Measurements from ENCODE around the gene ADGRB3.
"Not testable (repeated sequence)": the region's sequence is repeated elsewhere in the genome, so short reads cannot be mapped to it uniquely, and the experiment has no call there.

The ADGRB3 gene

DNA sequence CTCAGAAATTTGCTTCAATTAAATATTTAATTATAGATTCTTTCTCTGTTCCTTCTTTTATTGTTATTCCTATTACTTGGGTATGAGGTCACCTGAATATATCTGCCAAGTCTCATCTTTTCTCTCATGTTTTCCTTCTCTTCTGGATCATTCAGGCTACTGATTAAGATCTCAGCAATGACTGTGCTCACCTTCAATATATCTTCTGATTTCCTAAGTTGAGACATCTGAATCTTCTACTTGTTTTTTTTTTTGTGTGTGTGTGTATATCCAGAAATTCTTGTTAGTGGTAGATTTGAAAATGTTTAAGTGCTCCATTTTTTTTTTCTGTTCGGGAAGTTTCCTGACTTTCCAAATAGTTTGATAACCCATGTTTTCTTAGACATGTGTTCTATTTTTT is 108.0 kb downstream of the ADGRB3 start:
- DNase-seq = no peak

- not testable (repeated sequence) for DNase-seq
These were observed 109.3 kb downstream of the ADGRB3 start for GRCh38 chr6:68744376-68744775.

GRCh38 chr6:68746376-68746775 is 111.3 kb downstream of the ADGRB3 start:
- DNase-seq = no peak

DNA sequence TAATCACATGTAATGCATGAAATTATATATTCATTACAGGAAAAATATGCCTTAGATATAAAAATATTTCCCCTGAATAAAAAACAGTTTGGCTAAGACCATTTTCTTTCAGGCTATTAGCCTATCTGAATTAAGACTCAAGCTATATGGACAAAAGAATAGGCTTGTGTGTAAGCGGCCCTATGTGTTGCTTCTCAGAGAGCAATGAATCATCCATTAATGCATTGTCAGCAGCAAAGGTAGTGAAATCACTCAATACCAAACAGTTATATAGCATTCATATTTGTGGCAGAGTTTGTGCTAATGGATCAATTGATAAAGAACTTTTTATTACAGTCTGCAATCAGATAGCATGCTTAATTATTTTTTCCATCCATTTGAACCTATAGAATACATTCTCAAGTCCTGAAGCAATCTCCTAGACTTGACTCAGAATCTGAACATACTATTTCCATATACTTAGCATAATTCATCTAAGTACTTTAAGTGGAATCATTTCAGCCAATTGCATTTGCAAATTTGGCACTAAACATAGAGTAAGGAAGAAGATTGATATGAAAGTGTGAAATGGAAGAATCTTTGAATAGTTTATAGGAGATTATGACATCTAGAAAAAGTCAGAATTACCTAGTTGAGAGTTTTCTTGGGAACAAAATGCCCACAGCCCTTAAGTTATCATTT is 112.2 kb downstream of the ADGRB3 start:
- no peak for DNase-seq

DNA sequence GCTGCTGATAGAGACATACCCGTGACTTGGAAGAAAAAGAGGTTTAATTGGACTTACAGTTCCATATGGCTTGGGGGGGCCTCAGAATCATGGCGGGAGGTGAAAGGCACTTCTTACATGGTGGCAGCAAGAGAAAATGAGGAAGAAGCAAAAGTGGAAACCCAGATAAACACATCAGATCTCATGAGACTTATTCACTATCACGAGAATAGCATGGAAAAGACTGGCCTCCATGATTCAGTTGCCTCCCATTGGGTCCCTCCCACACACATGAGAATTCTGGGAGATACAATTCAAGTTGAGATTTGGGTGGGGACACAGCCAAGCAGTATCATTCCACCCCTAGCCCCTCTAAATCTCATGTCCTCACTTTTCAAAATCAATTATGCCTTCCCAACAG is 112.8 kb downstream of the ADGRB3 start:
- not testable (repeated sequence) for DNase-seq

DNA sequence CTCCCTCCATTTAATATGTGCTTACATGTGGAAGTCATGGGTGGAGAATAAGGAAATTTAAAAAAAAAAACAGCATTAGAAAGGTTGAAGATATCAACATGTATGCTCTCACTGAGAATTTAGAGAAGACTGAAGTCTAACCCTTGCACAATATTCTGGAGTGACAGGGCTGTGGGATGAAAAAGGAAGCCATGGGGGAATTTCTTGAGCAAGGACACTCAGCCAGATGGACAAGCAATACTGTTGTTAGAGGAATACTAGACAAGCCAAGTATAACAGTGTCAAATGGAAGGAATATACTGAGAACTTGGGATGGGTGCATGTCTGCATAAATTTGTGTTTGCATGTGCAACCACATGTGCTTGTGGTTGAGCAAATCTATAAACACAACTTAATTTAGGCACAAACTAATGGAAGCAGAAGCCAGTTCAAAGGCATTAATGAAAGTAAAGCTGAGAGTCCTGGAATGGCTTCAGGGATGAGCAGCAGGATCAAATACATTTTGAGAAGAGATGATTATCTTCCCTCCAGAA is 119.7 kb downstream of the ADGRB3 start:
- DNase-seq = no peak

DNA sequence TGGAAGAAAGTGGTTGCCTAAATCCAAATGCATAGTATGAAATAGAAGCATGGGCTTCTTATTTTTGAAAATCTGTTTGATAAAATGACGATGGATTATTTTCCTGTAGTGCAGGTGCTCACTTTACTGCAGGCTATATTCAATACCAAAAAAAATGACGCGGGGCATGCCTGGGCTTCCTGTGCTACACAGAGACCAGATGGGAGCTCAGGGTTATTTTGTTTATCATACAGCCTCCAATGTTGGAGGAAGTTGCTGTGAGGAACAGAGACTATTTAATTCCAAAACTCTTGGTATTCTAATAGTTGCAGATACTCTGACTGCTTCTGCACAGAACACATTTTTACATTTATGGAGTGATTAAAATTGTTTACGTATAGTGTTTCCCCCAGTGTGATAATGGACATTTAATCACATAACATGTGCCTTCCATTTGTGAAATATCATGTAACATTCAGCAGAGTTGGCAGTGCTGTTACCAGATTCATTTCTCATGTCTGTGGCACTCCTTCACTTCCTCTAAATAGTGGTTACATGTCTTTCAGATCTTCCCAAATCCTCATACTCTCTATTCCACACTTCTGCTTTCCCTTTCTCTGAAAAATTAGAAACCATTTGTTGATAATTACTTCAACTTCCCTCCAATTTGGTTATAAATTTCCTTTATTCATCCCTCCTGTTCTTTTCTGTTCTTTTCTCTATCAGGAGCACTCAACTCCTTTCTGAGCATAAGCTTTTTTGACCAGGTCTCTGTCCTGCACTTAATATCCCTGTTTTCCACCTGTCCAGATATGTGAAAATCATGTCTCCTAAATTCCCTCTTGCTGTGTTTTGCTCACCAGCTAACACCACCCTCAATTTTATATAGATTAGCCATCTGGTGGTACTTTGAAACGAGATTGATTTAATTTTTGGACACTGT is 121.6 kb downstream of the ADGRB3 start:
- DNase-seq = no peak

GRCh38 chr6:68757821-68758220 is 122.7 kb downstream of the ADGRB3 start:
- no peak for DNase-seq

- no peak for DNase-seq
These were observed 123.5 kb downstream of the ADGRB3 start for GRCh38 chr6:68758559-68758958.

- no peak for DNase-seq
These were observed 125.4 kb downstream of the ADGRB3 start for GRCh38 chr6:68760485-68760884.

DNA sequence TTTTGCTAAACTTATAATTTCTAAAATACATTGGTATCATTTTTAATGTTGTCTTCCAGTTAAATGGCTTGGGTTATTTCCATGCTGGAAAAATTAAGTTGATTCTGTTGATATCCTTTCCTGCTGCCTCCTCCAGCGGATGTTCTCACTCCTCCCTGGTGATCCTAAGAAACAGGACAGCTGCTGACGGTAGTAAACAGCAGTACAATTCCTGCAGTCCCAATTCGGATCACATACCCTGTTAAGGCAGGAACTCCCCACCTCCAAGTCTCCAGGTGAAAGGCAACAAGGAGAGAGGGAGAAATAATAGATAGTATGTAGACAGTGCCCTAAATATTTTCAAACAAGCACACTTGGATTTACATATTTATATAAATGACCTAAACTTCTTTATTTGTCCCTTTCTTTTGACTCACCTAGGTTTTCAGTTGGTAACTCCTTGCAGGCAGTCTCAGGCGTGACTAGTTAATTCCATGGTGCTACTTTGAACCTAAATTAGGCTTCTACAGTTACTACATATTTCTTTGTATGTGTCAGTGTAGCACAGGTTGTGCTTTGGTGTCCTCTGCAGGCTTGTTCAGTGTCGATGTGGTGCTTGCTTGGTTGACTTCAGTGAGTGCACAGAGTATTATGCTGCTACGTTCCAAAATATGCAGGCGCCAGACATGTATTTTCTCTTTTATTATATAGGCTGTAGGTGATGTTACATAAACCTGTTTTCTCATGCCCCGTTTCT is 126.0 kb downstream of the ADGRB3 start:
- DNase-seq = no peak

- DNase-seq = no peak
These were observed 126.9 kb downstream of the ADGRB3 start for GRCh38 chr6:68761985-68762384.

DNA sequence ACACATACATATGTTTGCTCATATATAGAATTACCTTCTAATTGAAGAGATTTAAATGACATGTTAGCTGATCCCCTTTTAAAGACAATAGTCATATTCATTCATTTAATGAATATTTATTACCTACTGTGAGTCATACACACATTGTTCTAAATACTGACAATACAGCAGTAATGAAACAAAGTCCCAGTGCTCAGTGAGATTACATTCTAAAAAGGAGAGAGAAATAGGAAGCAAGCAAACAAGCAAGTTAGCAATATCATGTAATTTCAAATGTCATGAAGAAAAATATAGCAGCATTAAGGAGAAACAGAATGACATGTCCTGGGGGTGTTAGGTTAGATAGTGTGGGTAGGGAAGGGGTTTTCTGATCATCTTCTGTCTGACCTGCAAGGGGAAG is 136.3 kb downstream of the ADGRB3 start:
- DNase-seq = no peak

DNA sequence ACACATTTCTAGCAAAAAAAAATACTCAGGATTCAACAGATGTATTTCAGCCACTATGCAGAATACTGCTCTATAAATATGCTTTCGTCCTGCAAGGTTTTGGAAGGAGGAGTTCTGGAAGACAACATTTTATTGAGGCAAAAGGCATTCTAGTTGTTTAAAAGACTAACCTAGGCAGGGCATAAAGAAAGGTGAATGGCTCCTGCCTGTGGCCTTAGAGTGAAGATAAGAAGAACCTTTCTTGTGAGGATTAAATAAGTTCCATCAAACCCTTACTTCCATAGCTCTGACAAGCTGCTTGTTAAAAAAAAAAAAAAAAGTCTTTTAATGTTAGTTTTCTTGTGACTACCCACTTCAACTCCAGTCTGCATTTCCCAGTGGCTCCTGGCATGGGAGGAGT is 139.8 kb downstream of the ADGRB3 start:
- no peak for DNase-seq

DNA sequence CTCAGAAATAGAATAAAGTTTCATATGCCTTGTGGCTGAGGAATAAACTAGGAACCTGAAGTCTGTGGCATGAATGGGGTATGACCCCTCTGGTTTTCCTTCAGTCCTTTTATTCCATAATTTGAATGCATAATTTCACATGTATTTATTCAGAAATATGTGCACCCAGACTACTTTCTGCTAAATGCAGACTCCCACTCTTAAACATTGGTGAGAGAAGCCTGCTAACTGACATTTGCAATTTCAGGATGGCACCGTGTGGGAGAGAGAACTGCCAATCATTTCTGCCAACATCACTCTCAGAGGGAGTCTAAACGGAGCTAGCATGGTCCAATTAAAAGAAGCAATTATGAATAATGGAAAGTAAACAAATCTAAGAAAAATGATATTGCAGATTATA is 141.3 kb downstream of the ADGRB3 start:
- no peak for DNase-seq

GRCh38 chr6:68777956-68778355 is 142.9 kb downstream of the ADGRB3 start:
- DNase-seq = no peak

- DNase-seq = no peak
These were observed 143.4 kb downstream of the ADGRB3 start for GRCh38 chr6:68778356-68779020.

GRCh38 chr6:68779366-68779765 is 144.3 kb downstream of the ADGRB3 start:
- no peak for DNase-seq

GRCh38 chr6:68790128-68790527 is 155.0 kb downstream of the ADGRB3 start:
- not testable (repeated sequence) for DNase-seq

DNA sequence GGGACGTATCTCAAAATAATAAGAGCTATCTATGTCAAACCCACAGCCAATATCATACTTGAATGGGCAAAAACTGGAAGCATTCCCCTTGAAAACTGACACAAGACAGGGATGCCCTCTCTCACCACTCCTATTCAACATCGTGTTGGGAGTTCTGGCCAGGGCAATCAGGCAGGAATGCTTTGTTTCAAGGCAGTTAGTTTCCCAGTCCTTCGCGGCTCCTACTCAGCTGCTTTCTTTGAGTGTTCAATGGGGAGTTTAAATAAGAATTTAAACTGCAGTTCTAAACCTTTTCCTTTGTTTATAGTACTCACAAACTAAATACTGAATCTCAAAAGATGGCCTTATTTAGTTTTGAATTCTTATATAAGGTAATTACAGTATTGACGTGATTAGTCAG is 179.9 kb downstream of the ADGRB3 start:
- DNase-seq = not testable (repeated sequence)

- no peak for DNase-seq
These were observed 191.4 kb downstream of the ADGRB3 start for GRCh38 chr6:68826501-68826900.

DNA sequence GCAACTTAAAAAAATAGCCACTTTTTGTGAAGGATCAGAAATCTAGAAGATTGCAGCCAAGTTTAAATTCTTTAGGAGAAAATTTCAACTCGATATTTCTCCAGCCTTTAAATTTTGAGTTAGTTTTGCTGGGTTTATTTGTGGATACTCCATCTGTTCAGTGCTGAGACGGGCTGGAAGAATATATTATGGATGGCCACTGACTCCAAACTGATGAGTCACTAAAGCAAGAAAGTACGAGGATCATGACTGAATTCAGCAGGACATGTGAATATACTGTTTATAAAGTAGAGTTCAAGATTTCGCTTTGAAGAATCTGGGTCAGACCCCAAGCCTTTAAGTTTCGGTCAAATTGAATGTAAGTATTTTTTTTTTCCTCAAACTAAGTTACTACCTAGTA is 199.5 kb downstream of the ADGRB3 start:
- DNase-seq = no peak

- DNase-seq = no peak
These were observed 203.5 kb downstream of the ADGRB3 start for GRCh38 chr6:68838571-68838970.

All from T-helper 1 cell (primary cell).